Kidney epithelial cell (primary cell): ENCODE measurements around the gene CEP44. TPM values are rescaled to one million over a fixed set of nuclear protein-coding genes. Genes with fewer than 3 reads are reported as not detected.

Experiments
- DNase-seq: peaks from one replicate; pipeline ENCODE4 v3.0.0-alpha.2; 2010; ENCODE audit warnings: low read depth
- H3K27me3 ChIP-seq: 2 replicates; pipeline ENCODE4 v1.6.0; 2011; ENCODE audit warnings: low read length; ENCODE audit not compliant: control insufficient read depth, insufficient read depth
- H3K36me3 ChIP-seq: 2 replicates; pipeline ENCODE4 v1.5.1; 2011; ENCODE audit warnings: low read length; ENCODE audit not compliant: control insufficient read depth, insufficient read depth
- H3K4me3 ChIP-seq: 2 replicates; pipeline ENCODE4 v1.5.1; 2011; ENCODE audit warnings: low read depth, mild to moderate bottlenecking, control low read depth, low read length
- total RNA-seq: library from RNA; depleted of rRNA; stranded (reverse); fragments of >200 nt; gene quantifications from 2 replicates; pipeline ENCODE4 v1.2.3, GENCODE V29; 2015
- TF ChIP-seq, protein P1 (sequence below): IDR thresholded peaks from 2 replicates; pipeline ENCODE4 v1.5.1; 2011; ENCODE audit warnings: mild to moderate bottlenecking, moderate library complexity, low read length, control low read depth, inconsistent platforms; ENCODE audit not compliant: insufficient read depth, poor library complexity, severe bottlenecking

CEP44 gene
- total RNA-seq, 1 donor from 2014 or later: 9.4 TPM

DNA sequence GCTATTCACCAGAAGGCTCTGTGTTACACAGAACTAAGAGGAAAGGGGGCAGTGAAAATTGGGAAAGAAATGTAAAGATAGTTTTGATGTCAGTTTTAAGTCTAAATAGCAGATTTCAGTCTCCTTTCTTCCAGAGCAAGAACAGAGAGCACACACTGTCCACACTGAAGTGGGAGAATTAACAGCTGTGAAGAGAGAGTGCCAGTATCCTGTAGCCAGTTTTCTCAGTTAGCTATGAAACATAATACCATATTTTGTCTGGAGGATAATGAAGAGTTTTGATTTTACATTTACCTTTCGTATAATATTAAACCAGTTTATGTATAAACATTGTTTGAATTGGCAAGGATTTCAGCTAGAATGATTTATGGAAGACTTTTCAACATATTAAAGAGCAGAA, 35.3 kb upstream of the CEP44 start:
- no peak overlapping the region for H3K4me3 ChIP-seq
- no peaks in the 10 kb centered on the region for H3K36me3 ChIP-seq
- TF ChIP-seq, protein P1, sequence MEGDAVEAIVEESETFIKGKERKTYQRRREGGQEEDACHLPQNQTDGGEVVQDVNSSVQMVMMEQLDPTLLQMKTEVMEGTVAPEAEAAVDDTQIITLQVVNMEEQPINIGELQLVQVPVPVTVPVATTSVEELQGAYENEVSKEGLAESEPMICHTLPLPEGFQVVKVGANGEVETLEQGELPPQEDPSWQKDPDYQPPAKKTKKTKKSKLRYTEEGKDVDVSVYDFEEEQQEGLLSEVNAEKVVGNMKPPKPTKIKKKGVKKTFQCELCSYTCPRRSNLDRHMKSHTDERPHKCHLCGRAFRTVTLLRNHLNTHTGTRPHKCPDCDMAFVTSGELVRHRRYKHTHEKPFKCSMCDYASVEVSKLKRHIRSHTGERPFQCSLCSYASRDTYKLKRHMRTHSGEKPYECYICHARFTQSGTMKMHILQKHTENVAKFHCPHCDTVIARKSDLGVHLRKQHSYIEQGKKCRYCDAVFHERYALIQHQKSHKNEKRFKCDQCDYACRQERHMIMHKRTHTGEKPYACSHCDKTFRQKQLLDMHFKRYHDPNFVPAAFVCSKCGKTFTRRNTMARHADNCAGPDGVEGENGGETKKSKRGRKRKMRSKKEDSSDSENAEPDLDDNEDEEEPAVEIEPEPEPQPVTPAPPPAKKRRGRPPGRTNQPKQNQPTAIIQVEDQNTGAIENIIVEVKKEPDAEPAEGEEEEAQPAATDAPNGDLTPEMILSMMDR: no peak
- DNase-seq: no peak
- no peaks in the 10 kb centered on the region for H3K27me3 ChIP-seq

GRCh38 chr4:174252412-174252811, 31.3 kb upstream of the CEP44 start:
- TF ChIP-seq, protein P1: no peak
- Histone ChIP-seq H3K27me3 (no peaks in the 10 kb centered on the region), H3K36me3 (no peaks in the 10 kb centered on the region), H3K4me3 (no peak overlapping the region)
- no peak for DNase-seq

- H3K4me3 ChIP-seq: no peak overlapping the region
- TF ChIP-seq, protein P1: no peak
- no peaks in the 10 kb centered on the region for H3K27me3 ChIP-seq
- DNase-seq: no peak
- H3K36me3 ChIP-seq: no peaks in the 10 kb centered on the region
These were observed 29.1 kb upstream of the CEP44 start for GRCh38 chr4:174254613-174255012.

- Histone ChIP-seq H3K36me3 (no peaks in the 10 kb centered on the region), H3K27me3 (no peaks in the 10 kb centered on the region), H3K4me3 (no peak overlapping the region)
- TF ChIP-seq, protein P1: no peak
- DNase-seq: no peak
These were observed 28.3 kb upstream of the CEP44 start for GRCh38 chr4:174255374-174255773.

GRCh38 chr4:174255786-174256185, 27.9 kb upstream of the CEP44 start:
- TF ChIP-seq, protein P1: no peak
- DNase-seq: no peak
- Histone ChIP-seq H3K4me3 (no peak overlapping the region), H3K27me3 (no peaks in the 10 kb centered on the region), H3K36me3 (no peaks in the 10 kb centered on the region)

DNA sequence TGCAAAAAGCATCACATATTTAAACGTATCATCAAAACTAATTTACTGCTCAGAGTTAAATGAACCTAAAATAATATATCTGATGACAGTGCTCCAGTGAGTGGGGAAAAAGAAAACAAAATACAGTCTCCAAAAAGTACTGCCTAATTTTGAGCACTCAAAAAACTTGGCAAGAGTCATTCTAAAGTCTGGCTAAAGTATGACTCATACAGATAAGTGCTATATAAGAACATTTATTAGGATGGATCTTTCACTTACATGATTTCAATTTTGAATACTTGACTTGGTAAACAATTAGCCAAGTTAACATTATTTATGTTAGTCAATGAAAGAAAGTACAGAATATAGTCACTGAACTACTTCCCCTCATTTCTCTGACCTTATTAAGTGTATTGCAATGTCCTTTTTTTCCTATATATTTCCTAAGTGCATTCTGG, 27.4 kb upstream of the CEP44 start:
- Histone ChIP-seq H3K27me3 (no peaks in the 10 kb centered on the region), H3K4me3 (no peak overlapping the region), H3K36me3 (no peaks in the 10 kb centered on the region)
- TF ChIP-seq, protein P1: no peak
- DNase-seq: no peak
